SK-N-SH treated with all-trans-retinoic acid at 6 μM for 48 hours (cell line): ENCODE data around the gene CHKA.

Experiments
- BACH2 ChIP-seq: fragments of 250-450 bp; sonication (Bioruptor Pico); IDR thresholded peaks from 2 replicates; pipeline ENCODE4 v1.9.0; 2021; ENCODE audit warnings: mild to moderate bottlenecking, borderline replicate concordance
- CSDC2 ChIP-seq: fragments of 250-450 bp; sonication (Bioruptor Pico); IDR thresholded peaks from 2 replicates; pipeline ENCODE4 v1.5.0; 2020; ENCODE audit warnings: mild to moderate bottlenecking, moderate library complexity
- RARB ChIP-seq: fragments of 250-450 bp; sonication (Bioruptor Pico); IDR thresholded peaks from 2 replicates; pipeline ENCODE4 v1.8.0; 2021; ENCODE audit warnings: mild to moderate bottlenecking, moderate library complexity
- TCF4 ChIP-seq: fragments of 250-450 bp; sonication (Bioruptor Pico); IDR thresholded peaks from 2 replicates; pipeline ENCODE4 v1.8.0; 2021; ENCODE audit warnings: mild to moderate bottlenecking, moderate library complexity, borderline replicate concordance
- TOX ChIP-seq: fragments of 250-450 bp; sonication (Bioruptor Pico); IDR thresholded peaks from 2 replicates; pipeline ENCODE4 v1.8.0; 2021; ENCODE audit warnings: mild to moderate bottlenecking, moderate library complexity, borderline replicate concordance
- ZC3H10 ChIP-seq: fragments of 250-450 bp; sonication (Bioruptor Pico); IDR thresholded peaks from 2 replicates; pipeline ENCODE4 v1.5.1; 2021; ENCODE audit warnings: mild to moderate bottlenecking, moderate library complexity
- ZFP30 ChIP-seq: fragments of 450-650 bp; formaldehyde crosslinking; IDR thresholded peaks from 2 replicates; pipeline ENCODE4 v1.5.0; 2022; ENCODE audit warnings: mild to moderate bottlenecking, moderate library complexity
- ZNF8 ChIP-seq: fragments of 450-650 bp; formaldehyde crosslinking; IDR thresholded peaks from 2 replicates; pipeline ENCODE4 v1.5.0; 2020; ENCODE audit warnings: mild to moderate bottlenecking, moderate library complexity
- TF ChIP-seq, protein P1 (sequence below): fragments of 250-450 bp; sonication (Bioruptor Pico); IDR thresholded peaks from 2 replicates; pipeline ENCODE4 v1.5.0; 2020; ENCODE audit warnings: mild to moderate bottlenecking, moderate library complexity
- TF ChIP-seq, protein P2 (sequence below): fragments of 250-450 bp; sonication (Bioruptor Pico); IDR thresholded peaks from 2 replicates; pipeline ENCODE4 v1.5.1; 2021; ENCODE audit warnings: mild to moderate bottlenecking, moderate library complexity
- TF ChIP-seq, protein P3 (sequence below): fragments of 250-450 bp; sonication (Bioruptor Pico); IDR thresholded peaks from 2 replicates; pipeline ENCODE4 v1.5.1; 2020; ENCODE audit warnings: low read depth, mild to moderate bottlenecking, moderate library complexity
- TF ChIP-seq, protein P4 (sequence below): fragments of 250-450 bp; sonication (Bioruptor Pico); IDR thresholded peaks from 2 replicates; pipeline ENCODE4 v1.8.0; 2020; ENCODE audit warnings: mild to moderate bottlenecking, moderate library complexity, borderline replicate concordance

DNA sequence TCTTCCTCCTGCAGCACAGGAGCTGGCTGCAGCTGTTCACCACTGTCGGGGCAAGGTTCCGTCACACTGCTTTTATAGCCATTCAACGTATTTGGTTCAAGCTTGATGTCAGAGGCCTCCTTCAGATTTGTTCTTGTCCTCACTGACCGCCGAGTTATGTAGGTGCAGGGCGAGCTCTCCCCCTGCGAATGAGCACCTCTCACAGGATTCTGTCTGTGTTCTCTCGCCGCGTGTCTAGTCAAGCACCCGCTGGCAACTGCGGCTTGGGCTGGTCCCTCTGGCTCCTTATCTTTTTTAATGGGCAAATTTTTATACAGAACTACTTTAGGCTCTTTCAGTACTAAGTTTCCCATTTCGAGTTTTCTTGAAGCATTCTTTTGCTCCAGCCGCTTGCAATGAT is 37.4 kb upstream of the CHKA start:
- TF ChIP-seq, protein P1, sequence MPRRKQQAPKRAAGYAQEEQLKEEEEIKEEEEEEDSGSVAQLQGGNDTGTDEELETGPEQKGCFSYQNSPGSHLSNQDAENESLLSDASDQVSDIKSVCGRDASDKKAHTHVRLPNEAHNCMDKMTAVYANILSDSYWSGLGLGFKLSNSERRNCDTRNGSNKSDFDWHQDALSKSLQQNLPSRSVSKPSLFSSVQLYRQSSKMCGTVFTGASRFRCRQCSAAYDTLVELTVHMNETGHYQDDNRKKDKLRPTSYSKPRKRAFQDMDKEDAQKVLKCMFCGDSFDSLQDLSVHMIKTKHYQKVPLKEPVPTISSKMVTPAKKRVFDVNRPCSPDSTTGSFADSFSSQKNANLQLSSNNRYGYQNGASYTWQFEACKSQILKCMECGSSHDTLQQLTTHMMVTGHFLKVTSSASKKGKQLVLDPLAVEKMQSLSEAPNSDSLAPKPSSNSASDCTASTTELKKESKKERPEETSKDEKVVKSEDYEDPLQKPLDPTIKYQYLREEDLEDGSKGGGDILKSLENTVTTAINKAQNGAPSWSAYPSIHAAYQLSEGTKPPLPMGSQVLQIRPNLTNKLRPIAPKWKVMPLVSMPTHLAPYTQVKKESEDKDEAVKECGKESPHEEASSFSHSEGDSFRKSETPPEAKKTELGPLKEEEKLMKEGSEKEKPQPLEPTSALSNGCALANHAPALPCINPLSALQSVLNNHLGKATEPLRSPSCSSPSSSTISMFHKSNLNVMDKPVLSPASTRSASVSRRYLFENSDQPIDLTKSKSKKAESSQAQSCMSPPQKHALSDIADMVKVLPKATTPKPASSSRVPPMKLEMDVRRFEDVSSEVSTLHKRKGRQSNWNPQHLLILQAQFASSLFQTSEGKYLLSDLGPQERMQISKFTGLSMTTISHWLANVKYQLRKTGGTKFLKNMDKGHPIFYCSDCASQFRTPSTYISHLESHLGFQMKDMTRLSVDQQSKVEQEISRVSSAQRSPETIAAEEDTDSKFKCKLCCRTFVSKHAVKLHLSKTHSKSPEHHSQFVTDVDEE (CRISPR knock-in tag): no peak
- TF ChIP-seq, protein P2, sequence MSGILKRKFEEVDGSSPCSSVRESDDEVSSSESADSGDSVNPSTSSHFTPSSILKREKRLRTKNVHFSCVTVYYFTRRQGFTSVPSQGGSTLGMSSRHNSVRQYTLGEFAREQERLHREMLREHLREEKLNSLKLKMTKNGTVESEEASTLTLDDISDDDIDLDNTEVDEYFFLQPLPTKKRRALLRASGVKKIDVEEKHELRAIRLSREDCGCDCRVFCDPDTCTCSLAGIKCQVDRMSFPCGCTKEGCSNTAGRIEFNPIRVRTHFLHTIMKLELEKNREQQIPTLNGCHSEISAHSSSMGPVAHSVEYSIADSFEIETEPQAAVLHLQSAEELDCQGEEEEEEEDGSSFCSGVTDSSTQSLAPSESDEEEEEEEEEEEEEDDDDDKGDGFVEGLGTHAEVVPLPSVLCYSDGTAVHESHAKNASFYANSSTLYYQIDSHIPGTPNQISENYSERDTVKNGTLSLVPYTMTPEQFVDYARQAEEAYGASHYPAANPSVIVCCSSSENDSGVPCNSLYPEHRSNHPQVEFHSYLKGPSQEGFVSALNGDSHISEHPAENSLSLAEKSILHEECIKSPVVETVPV (CRISPR knock-in tag): no peak
- TF ChIP-seq, protein P3, sequence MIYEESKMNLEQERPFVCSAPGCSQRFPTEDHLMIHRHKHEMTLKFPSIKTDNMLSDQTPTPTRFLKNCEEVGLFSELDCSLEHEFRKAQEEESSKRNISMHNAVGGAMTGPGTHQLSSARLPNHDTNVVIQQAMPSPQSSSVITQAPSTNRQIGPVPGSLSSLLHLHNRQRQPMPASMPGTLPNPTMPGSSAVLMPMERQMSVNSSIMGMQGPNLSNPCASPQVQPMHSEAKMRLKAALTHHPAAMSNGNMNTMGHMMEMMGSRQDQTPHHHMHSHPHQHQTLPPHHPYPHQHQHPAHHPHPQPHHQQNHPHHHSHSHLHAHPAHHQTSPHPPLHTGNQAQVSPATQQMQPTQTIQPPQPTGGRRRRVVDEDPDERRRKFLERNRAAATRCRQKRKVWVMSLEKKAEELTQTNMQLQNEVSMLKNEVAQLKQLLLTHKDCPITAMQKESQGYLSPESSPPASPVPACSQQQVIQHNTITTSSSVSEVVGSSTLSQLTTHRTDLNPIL (CRISPR knock-in tag): no peak
- no peak for TF ChIP-seq ZFP30 (CRISPR knock-in tag)
- no peak for TF ChIP-seq TOX (CRISPR knock-in tag)
- TF ChIP-seq ZNF8: no peak
- TF ChIP-seq, protein P4, sequence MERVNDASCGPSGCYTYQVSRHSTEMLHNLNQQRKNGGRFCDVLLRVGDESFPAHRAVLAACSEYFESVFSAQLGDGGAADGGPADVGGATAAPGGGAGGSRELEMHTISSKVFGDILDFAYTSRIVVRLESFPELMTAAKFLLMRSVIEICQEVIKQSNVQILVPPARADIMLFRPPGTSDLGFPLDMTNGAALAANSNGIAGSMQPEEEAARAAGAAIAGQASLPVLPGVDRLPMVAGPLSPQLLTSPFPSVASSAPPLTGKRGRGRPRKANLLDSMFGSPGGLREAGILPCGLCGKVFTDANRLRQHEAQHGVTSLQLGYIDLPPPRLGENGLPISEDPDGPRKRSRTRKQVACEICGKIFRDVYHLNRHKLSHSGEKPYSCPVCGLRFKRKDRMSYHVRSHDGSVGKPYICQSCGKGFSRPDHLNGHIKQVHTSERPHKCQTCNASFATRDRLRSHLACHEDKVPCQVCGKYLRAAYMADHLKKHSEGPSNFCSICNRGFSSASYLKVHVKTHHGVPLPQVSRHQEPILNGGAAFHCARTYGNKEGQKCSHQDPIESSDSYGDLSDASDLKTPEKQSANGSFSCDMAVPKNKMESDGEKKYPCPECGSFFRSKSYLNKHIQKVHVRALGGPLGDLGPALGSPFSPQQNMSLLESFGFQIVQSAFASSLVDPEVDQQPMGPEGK (CRISPR knock-in tag): no peak
- TF ChIP-seq RARB (CRISPR knock-in tag): no peak
- no peak for TF ChIP-seq TCF4
- no peak for TF ChIP-seq BACH2 (CRISPR knock-in tag)
- TF ChIP-seq ZC3H10 (CRISPR knock-in tag): no peak
- TF ChIP-seq CSDC2 (CRISPR knock-in tag): no peak
